Natural killer cell treated with Interleukin-12 subunit alpha and Interleukin-12 subunit beta and Interleukin-15 and Interleukin-18, amount 100 ng/mL, for 72 hours (primary cell): ENCODE results near the gene CCDC138. TPM values are rescaled to one million over a fixed set of nuclear protein-coding genes. Genes with fewer than 3 reads are reported as not detected.

ENCODE experiments used
- ATAC-seq, 2 donors: fragments of 150-1000 bp; cut with Tn5 transposase in 1 of 2; sonication (Bioruptor Pico), chemical (Tn5 transposase) in 1 of 2; 2 replicates each; pipeline ENCODE4 v1.10.0; 2021
- DNase-seq: peaks from one replicate; pipeline ENCODE4 v3.0.0; 2022; ENCODE audit warnings: low spot score
- H3K27ac Mint-ChIP-seq, 2 donors: 1 replicate in 1 of 2; 2 replicates in 1 of 2; pipeline ENCODE4 v1.8.0; 2022; ENCODE audit warnings: mixed read lengths in 2 of 2, mild to moderate bottlenecking in 1 of 2, moderate library complexity in 1 of 2
- H3K27me3 Mint-ChIP-seq, 2 donors: 1 replicate in 1 of 2; 2 replicates in 1 of 2; pipeline ENCODE4 v1.8.0; 2022; ENCODE audit warnings: mixed read lengths in 2 of 2
- H3K36me3 Mint-ChIP-seq: one replicate; pipeline ENCODE4 v1.8.0; 2022; ENCODE audit warnings: mixed read lengths
- H3K4me1 Mint-ChIP-seq, 2 donors: 1 replicate in 1 of 2; 2 replicates in 1 of 2; pipeline ENCODE4 v1.8.0; 2022; ENCODE audit warnings: low read depth in 2 of 2, mixed read lengths in 2 of 2, mild to moderate bottlenecking in 1 of 2
- H3K4me3 Mint-ChIP-seq: one replicate; pipeline ENCODE4 v1.8.0; 2022; ENCODE audit warnings: mixed read lengths
- H3K9me3 Mint-ChIP-seq: 2 replicates; pipeline ENCODE4 v1.8.0; 2022; ENCODE audit warnings: mixed read lengths
- total RNA-seq, 2 donors: library from RNA; stranded (reverse); gene quantifications; one replicate each; pipeline ENCODE4 v1.2.3, GENCODE V29; 2022

CCDC138 gene
- total RNA-seq, 2 donors from 2014 or later: 7.7 to 15.8 TPM

- ATAC-seq (no peak), DNase-seq (no peak)
- Mint-ChIP-seq H3K27ac (no peak overlapping the region), H3K4me3 (no peak overlapping the region), H3K27me3 (no peaks in the 10 kb centered on the region), H3K4me1 (no peaks in the 10 kb centered on the region), H3K36me3 (peaks cover 36% of the 10 kb centered on the region), H3K9me3 (peaks cover 14% of the 10 kb centered on the region)
Measured at GRCh38 chr2:108810993-108811957, 24.7 kb downstream of the CCDC138 start.

GRCh38 chr2:108813732-108814131 lies 27.2 kb downstream of the CCDC138 start:
- no peaks in the 10 kb centered on the region for H3K27me3 Mint-ChIP-seq
- DNase-seq: no peak
- peaks cover 13% of the 10 kb centered on the region for H3K9me3 Mint-ChIP-seq
- H3K27ac Mint-ChIP-seq: no peak overlapping the region
- no peak overlapping the region for H3K4me3 Mint-ChIP-seq
- no peak for ATAC-seq
- H3K4me1 Mint-ChIP-seq: no peaks in the 10 kb centered on the region
- H3K36me3 Mint-ChIP-seq: peaks cover 38% of the 10 kb centered on the region

DNA sequence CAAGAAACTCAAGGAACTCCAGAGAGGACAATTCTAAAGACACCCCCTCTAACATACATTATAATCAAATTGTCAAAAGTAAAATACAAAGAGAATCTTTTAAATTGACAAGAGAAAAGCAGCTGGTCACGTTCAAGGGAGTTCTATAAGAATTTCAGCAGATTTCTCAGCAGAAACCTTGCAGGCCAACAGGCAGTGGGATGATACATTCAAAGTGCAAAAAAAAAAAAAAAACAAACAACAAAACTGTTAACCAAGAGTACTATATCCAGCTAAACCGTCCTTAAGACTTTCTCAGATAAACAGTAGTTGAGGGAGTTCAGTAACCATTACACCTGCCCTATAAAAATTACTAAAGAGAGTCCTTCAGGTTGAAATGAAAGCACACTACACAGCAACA lies 33.9 kb downstream of the CCDC138 start:
- Mint-ChIP-seq H3K9me3 (peaks cover 8% of the 10 kb centered on the region), H3K27ac (no peak overlapping the region)
- no peak for DNase-seq

GRCh38 chr2:108823286-108823685 lies 36.7 kb downstream of the CCDC138 start:
- DNase-seq (no peak), ATAC-seq (no peak)
- peaks cover 18% of the 10 kb centered on the region for H3K36me3 Mint-ChIP-seq
- no peak overlapping the region for H3K27ac Mint-ChIP-seq
- no peaks in the 10 kb centered on the region for H3K4me1 Mint-ChIP-seq
- H3K9me3 Mint-ChIP-seq: peaks cover 8% of the 10 kb centered on the region
- H3K27me3 Mint-ChIP-seq: no peaks in the 10 kb centered on the region
- H3K4me3 Mint-ChIP-seq: no peak overlapping the region

More for the DNA sequence above, 33.9 kb downstream of the CCDC138 start:
- Mint-ChIP-seq H3K36me3 (peaks cover 24% of the 10 kb centered on the region), H3K4me1 (no peaks in the 10 kb centered on the region), H3K4me3 (no peak overlapping the region), H3K27me3 (no peaks in the 10 kb centered on the region)
- ATAC-seq: no peak

- Mint-ChIP-seq H3K27me3 (no peaks in the 10 kb centered on the region), H3K9me3 (peaks cover 8% of the 10 kb centered on the region), H3K36me3 (peaks cover 10% of the 10 kb centered on the region), H3K27ac (no peak overlapping the region), H3K4me3 (no peak overlapping the region), H3K4me1 (no peaks in the 10 kb centered on the region)
- DNase-seq (no peak), ATAC-seq (no peak)
Measured at GRCh38 chr2:108824316-108825070, 37.9 kb downstream of the CCDC138 start.

DNA sequence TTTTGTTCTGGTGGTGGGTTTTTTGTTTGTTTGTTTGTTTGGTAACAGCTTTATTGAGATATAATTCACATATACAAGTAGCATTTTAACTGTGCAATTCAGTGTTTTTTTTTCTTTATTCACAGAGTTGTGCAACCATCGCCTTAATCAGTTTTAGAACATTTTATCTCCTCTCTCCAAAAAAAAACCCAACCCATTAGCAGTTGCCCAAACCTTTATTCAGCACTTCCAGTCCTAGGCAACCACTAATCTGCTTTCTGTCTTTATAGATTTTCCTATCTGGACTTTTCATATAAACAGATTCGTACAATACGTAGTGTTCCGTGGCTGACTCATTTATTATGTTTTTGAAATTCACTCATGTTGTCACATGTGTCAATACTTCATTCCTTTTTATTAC lies 38.7 kb downstream of the CCDC138 start:
- Mint-ChIP-seq H3K36me3 (peaks cover 2% of the 10 kb centered on the region), H3K9me3 (peaks cover under 1% of the 10 kb centered on the region), H3K27ac (no peak overlapping the region), H3K4me3 (no peak overlapping the region), H3K4me1 (no peaks in the 10 kb centered on the region), H3K27me3 (no peaks in the 10 kb centered on the region)
- no peak for DNase-seq
- ATAC-seq: no peak

DNA sequence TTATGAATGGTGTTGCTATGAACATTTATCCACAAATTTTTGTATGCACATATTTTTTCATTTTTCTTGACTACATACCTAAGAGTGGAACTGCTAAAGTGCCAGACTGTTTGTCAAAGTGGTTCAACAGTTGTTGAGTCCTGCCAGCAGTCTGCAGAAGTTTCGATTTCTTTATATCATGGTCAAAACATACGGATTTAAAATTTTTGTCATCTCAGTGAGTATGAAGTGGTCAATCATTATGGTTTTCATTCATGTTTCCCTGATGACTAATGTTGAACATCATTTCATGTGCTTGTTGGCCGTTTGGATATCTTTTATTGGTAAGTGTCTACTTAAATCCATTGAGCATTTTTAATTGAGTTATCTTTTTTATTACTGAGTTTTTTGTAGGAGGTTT lies 39.2 kb downstream of the CCDC138 start:
- H3K9me3 Mint-ChIP-seq: no peaks in the 10 kb centered on the region
- no peak overlapping the region for H3K4me3 Mint-ChIP-seq
- H3K27ac Mint-ChIP-seq: no peak overlapping the region
- DNase-seq: no peak
- no peaks in the 10 kb centered on the region for H3K27me3 Mint-ChIP-seq
- ATAC-seq: no peak
- no peaks in the 10 kb centered on the region for H3K4me1 Mint-ChIP-seq
- H3K36me3 Mint-ChIP-seq: no peaks in the 10 kb centered on the region

DNA sequence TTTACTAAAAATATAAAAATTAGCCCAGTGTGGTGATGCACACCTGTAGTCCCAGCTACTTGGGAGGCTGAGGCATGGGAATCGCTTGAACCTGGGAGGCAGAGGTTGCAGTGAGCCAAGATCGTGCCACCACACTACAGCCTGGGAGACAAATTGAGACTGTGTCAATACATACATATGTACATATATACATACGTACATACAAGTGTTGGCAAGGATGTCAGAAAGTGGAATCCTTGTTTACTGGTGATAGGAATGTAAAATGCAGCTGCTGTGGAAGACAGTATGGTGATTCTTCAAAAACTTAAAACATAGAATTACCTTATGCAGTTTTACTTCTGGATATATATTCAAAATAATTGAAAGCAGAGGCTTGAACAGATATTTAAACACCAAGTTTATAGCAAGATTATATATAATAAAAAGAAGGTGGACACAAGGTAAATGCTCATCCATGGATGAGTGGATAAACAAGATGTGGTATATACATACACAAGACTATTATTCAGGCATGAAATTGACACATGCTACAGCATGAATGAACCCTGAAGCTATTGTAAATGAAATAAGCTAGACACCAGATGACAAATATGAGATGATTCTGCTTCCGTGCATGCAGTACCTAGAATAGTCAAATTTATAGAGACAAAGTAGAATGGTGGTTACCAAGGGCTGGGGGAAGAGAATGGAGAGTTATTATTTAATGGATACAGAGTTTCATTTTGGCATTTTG lies 43.2 kb downstream of the CCDC138 start:
- Mint-ChIP-seq H3K9me3 (no peaks in the 10 kb centered on the region), H3K27ac (no peak overlapping the region), H3K36me3 (no peaks in the 10 kb centered on the region), H3K27me3 (no peaks in the 10 kb centered on the region), H3K4me3 (no peak overlapping the region), H3K4me1 (peaks cover 5 to 12% of the 10 kb centered on the region in 2 donors)
- DNase-seq (no peak), ATAC-seq (no peak)

DNA sequence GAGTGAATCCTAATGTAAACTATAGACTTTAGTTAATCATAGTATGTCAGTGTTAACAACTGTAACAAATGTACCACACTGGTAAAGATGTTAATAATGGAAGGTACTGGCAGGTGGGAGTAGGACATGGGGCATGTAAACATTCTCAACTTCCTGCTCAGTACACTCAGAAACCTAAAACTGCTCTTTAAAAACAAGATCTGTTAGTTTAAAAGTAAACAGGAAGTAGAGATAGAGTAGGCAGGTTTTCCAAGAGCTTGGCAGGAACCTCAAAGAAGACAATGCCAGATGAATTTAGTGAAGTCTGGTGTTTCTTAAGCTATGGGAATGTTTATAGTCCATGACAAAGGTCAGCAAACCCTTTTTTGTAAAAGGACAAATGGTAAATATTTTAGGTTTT lies 46.6 kb downstream of the CCDC138 start:
- DNase-seq (no peak), ATAC-seq (no peak)
- Mint-ChIP-seq H3K27me3 (no peaks in the 10 kb centered on the region), H3K9me3 (no peaks in the 10 kb centered on the region), H3K27ac (no peak overlapping the region), H3K4me1 (peaks cover 5 to 16% of the 10 kb centered on the region in 2 donors), H3K36me3 (peaks cover 10% of the 10 kb centered on the region), H3K4me3 (no peak overlapping the region)

- Mint-ChIP-seq H3K4me3 (peak overlapping the region; percentile 32), H3K4me1 (peaks cover 5 to 16% of the 10 kb centered on the region in 2 donors), H3K9me3 (no peaks in the 10 kb centered on the region), H3K27ac (peak overlapping the region in 1 of 2 donors; percentile 51), H3K27me3 (no peaks in the 10 kb centered on the region), H3K36me3 (peaks cover 10% of the 10 kb centered on the region)
- no peak for DNase-seq
- ATAC-seq: no peak
Measured at GRCh38 chr2:108834620-108835019, 48.0 kb downstream of the CCDC138 start.

DNA sequence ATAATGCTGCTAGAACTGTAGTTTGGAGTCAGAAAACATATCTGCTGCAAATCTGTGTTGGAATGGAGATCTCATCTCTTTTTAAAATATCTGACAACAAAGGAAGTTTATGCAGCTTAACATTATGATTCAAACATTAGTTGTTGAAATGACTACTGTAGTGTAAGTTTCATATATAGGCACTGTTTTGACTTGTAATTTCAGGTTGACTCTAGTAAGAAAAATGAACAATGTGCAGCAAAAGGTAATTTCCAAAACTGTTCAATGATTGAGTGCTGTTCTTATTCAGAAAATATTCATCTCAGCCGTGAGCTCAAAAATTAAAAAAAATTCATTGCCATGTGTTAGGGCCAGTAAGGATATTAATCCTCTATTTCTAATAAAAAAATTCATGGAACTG lies 48.5 kb downstream of the CCDC138 start:
- Mint-ChIP-seq H3K27me3 (no peaks in the 10 kb centered on the region), H3K4me3 (peak overlapping the region; percentile 32), H3K4me1 (peaks cover 5 to 16% of the 10 kb centered on the region in 2 donors), H3K9me3 (no peaks in the 10 kb centered on the region), H3K27ac (peak overlapping the region in 1 of 2 donors; percentile 51), H3K36me3 (peaks cover 14% of the 10 kb centered on the region)
- ATAC-seq: no peak
- no peak for DNase-seq

- peaks cover 23% of the 10 kb centered on the region for H3K36me3 Mint-ChIP-seq
- H3K4me3 Mint-ChIP-seq: no peak overlapping the region
- peaks cover 5 to 16% of the 10 kb centered on the region in 2 donors for H3K4me1 Mint-ChIP-seq
- H3K27ac Mint-ChIP-seq: no peak overlapping the region
- DNase-seq (no peak), ATAC-seq (no peak)
- no peaks in the 10 kb centered on the region for H3K27me3 Mint-ChIP-seq
- H3K9me3 Mint-ChIP-seq: no peaks in the 10 kb centered on the region
Measured at GRCh38 chr2:108837198-108837597, 50.6 kb downstream of the CCDC138 start.

DNA sequence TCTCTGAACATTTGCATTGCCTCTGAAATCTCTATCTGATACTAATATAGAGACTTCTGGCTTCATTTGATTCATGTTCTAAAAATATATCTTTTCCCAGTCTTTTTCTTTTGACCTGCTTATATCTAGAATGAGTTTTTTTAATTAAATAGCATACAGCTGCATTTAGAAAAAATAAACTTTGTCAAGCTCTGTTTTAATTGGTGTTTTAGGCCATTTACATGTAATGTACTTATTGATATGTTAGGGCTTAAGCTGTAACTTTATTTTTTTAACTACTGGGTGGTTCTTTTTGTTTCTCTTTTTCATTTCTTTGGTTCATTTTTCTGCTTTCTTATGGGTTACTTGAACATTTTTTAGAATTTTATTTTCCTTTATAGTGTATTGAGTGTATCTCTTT lies 54.9 kb downstream of the CCDC138 start:
- H3K9me3 Mint-ChIP-seq: no peaks in the 10 kb centered on the region
- H3K4me3 Mint-ChIP-seq: no peak overlapping the region
- ATAC-seq: no peak
- DNase-seq: no peak
- no peaks in the 10 kb centered on the region for H3K4me1 Mint-ChIP-seq
- no peak overlapping the region for H3K27ac Mint-ChIP-seq
- H3K27me3 Mint-ChIP-seq: no peaks in the 10 kb centered on the region
- H3K36me3 Mint-ChIP-seq: peaks cover 28% of the 10 kb centered on the region
